ENCODE measurements around the gene MGARP.
A peak's percentile ranks its signal among the peaks of the same experiment; 100 is the strongest.

Gene MGARP

GRCh38 chr4:139243448-139244365 lies 36.3 kb downstream of the MGARP start:
- peak; percentile 92 for DNase-seq (ENCODE audit: low read depth)

- peak; percentile 56 for DNase-seq (ENCODE audit: low read depth)
Measured at GRCh38 chr4:139242511-139243051, 37.4 kb downstream of the MGARP start.

GRCh38 chr4:139241784-139242151 lies 38.3 kb downstream of the MGARP start:
- DNase-seq (ENCODE audit: low read depth) = no peak

- DNase-seq (ENCODE audit: low read depth) = no peak
Measured at GRCh38 chr4:139241086-139241783, 38.8 kb downstream of the MGARP start.

- DNase-seq (ENCODE audit: low read depth) = no peak
Measured at GRCh38 chr4:139239127-139239772, 40.8 kb downstream of the MGARP start.

- no peak for DNase-seq (ENCODE audit: low read depth)
Measured at GRCh38 chr4:139234253-139234652, 45.8 kb downstream of the MGARP start.

GRCh38 chr4:139229534-139230039 lies 50.4 kb downstream of the MGARP start:
- DNase-seq (ENCODE audit: low read depth) = peak; percentile 63

- no peak for DNase-seq (ENCODE audit: low read depth)
Measured at GRCh38 chr4:139227729-139228404, 52.2 kb downstream of the MGARP start.

GRCh38 chr4:139223682-139224317 lies 56.2 kb downstream of the MGARP start:
- DNase-seq (ENCODE audit: low read depth) = peak; percentile 69

- DNase-seq (ENCODE audit: low read depth) = no peak
Measured at GRCh38 chr4:139222215-139222614, 57.8 kb downstream of the MGARP start.

GRCh38 chr4:139221687-139222086 lies 58.3 kb downstream of the MGARP start:
- no peak for DNase-seq (ENCODE audit: low read depth)

GRCh38 chr4:139219450-139220055 lies 60.5 kb downstream of the MGARP start:
- DNase-seq (ENCODE audit: low read depth) = no peak
